Stimulated activated CD8-positive, alpha-beta memory T cell treated with anti-CD3 and anti-CD28 coated beads, Interleukin-12 subunit alpha, Interleukin-12 subunit beta, amount 100 ng/mL, for 4 hours (primary cell): ENCODE data around the gene H2BK1.

Source experiments
- DNase-seq: peaks from one replicate; pipeline ENCODE4 v3.0.0-alpha.2; 2020; ENCODE audit warnings: low read depth

Gene H2BK1

GRCh38 chr7:151245360-151246101 is 35.2 kb upstream of the H2BK1 start:
- peak; percentile 55 for DNase-seq

GRCh38 chr7:151244841-151245346 is 34.6 kb upstream of the H2BK1 start:
- no peak for DNase-seq

DNA sequence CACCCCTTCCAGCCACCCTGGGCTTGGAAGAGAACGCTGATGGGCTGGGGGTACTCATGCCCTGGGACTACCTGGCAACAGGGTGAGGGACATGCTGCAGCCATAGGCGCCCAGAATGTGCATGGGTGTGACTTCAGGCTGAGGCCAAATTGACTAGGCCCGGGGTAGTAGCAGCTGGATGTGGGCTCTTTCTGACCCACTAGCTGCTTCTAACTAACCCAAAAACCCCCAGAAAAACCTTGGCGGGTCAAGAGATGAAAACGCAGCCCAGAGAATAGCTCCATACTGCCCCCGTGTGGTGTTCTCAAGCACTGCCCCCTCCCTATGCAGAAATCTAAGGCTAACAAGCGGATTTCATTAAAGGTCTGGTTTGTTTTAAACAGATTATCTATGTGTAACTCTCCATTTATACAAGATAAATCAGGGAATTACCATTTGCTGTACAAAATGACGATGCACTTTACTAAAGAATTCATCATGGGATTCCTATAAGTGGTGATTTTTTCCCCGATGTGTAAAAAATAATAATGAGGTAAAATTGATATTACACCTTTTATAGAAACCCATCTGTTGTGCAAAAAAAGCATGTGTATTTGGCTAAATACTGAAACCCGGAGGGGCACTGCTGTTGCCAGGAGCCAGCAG is 34.0 kb upstream of the H2BK1 start:
- DNase-seq, result no peak

DNA sequence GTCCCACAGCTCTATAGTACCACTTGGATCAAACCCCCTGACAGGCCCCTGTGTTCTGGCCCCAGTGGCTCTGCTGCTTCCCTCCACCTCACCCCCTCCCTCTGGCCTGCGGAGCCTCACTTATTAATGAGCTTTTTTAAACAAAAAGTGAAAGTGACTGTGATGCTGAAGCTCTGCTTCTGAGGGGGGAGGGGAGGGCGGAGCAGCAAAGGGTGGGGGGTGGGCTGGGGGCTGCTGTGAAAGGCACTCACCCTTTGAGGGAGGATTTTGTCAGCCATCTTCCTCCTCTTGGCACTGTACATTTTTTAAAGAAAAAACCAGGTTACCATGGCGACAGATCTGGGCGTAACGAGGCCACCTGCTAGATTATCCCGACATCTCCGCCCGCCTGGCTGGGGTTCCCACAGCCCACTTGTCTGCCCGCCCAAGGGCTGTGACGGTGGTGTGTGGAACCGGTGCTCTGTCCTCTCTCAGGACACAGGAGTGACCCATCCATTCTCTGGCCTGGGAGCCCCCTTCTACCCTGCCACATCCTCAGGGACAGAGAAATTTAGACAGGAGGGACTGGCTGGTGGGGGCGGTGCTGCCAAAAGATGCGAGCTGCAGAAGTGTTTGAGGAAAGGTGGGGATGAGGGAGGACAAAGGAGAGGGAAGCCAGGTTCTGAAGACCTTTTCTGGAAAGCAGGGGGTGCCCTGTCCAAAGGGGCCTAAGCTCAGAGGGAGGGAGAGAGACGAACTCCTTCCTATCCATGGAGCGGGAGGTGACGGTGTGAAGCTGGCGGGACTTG is 33.3 kb upstream of the H2BK1 start:
- no peak for DNase-seq

GRCh38 chr7:151243045-151243349 is 32.7 kb upstream of the H2BK1 start:
- DNase-seq, result no peak

- no peak for DNase-seq
Measured at GRCh38 chr7:151242159-151243044, 32.1 kb upstream of the H2BK1 start.

- DNase-seq, result no peak
Measured at GRCh38 chr7:151241755-151242096, 31.4 kb upstream of the H2BK1 start.

- DNase-seq, result no peak
Measured at GRCh38 chr7:151240942-151241754, 30.9 kb upstream of the H2BK1 start.

DNA sequence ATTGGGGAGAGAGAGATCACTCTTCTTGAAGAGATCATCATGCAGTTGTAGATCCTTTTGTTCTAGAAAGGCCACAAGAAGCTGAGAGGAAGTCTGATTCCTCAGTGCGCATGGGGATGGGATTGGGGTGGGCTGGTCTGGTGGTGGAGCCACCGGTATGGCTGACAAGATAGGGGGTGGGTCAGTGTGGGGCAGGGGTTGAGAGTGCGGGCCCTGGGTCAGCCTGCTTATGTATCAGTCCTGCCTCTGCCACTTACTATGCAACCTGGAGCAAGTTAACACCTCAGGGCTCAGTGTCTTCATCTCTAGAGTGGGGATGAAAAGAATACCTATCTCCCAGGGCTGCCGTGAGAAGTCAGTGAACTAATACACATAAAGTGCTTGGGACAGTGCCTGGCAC is 30.2 kb upstream of the H2BK1 start:
- no peak for DNase-seq

DNA sequence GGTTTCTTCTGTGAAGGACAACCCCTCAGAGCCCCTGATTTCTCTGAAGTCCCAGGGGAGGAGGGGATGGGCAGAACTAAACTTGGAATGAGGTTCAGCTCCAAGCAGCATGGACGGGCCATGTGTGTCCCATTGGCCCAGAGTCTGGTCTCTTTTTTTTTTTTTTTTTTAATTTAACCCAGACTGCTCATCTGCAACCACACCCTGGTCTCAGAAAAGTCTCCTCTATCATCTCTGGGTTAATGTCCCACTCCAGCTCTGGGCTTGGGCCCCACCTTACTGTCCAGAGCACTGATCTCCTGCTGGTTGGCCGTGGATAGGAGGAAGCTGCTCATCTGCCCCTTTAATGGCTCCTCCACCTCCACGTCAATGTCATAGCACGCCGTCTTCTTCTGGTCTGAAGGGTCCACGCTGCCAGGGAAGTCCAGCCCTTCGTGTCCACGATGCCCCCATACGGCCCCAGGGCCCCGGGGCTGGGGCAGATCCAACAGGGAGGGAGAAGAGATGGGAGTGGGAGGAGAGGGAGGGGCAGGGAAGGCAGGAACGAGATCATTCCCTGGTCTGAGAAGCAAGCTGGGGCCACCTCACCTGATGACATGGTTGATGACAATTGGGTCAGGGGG is 29.7 kb upstream of the H2BK1 start:
- DNase-seq, result no peak

DNA sequence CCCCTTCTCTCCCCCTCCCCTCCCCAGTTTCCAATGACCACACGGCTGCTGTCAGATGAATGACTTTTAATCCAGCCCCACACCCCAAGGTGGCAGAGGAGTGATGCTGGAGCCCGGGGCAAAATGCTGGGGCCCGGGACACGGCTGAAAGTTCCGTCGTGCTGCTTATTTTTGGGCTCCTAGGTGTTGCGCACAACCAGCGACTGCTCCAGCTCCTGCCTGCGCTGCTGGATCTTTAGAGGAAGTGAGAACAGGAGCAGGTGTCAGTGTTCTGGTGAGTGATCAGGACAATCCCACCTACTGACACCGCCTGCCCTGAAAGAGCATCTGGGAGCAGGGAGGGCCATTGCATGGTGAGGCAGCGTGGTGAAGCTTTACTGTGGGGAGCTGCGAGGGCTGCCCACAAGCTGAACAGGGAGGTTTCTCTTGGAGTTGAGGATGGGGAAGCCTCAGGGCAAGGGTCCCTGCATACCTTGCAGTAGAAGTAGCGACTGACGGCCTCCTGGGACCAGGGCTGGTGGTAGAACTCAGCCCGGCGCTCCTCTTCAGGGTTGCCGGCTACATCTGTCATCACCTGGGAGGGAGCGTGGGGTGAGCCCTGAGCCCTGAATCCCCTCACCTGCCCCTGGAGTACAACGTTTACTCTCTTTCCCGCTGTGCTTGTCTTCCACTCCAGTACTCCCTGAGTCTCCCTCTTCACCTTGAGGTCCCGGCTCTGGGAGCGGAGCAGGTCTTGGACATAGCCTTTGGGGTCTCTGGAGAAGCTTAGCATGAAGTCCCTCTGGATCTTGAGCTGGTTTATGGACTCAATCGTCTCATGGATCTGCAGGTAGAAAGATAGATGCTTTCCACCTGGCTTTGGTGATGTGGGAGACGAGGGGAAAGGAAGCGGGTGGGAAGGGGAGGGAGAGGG is 28.9 kb upstream of the H2BK1 start:
- no peak for DNase-seq

DNA sequence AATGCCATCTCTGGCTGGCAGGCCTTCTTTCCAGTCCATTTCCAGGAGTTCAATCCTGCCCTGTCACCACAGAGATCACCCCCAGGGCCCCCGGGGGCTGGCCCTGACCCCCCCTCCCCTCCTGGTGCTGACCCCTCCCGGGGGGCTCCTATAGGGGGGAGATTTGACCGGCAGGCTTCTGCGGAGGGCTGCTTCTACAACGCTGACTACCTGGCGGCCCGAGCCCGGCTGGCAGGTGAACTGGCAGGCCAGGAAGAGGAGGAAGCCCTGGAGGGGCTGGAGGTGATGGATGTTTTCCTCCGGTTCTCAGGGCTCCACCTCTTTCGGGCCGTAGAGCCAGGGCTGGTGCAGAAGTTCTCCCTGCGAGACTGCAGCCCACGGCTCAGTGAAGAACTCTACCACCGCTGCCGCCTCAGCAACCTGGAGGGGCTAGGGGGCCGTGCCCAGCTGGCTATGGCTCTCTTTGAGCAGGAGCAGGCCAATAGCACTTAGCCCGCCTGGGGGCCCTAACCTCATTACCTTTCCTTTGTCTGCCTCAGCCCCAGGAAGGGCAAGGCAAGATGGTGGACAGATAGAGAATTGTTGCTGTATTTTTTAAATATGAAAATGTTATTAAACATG is 28.0 kb upstream of the H2BK1 start:
- no peak for DNase-seq

GRCh38 chr7:151237244-151238189 is 27.2 kb upstream of the H2BK1 start:
- no peak for DNase-seq

GRCh38 chr7:151236406-151236805 is 26.1 kb upstream of the H2BK1 start:
- DNase-seq, result no peak

DNA sequence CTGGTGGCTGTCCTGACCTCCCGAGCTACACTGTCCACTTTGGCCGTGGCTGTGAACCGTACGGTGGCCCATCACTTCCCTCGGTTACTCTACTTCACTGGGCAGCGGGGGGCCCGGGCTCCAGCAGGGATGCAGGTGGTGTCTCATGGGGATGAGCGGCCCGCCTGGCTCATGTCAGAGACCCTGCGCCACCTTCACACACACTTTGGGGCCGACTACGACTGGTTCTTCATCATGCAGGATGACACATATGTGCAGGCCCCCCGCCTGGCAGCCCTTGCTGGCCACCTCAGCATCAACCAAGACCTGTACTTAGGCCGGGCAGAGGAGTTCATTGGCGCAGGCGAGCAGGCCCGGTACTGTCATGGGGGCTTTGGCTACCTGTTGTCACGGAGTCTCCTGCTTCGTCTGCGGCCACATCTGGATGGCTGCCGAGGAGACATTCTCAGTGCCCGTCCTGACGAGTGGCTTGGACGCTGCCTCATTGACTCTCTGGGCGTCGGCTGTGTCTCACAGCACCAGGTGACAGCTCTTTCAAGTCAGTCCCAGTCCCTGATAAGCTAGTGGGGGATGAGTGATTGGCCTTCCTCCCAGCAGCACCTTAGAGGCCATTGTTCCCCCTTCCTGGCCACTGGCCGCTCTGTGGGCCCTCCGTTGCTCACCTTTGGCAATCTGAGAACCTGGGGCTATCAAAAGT is 25.0 kb upstream of the H2BK1 start:
- no peak for DNase-seq

- no peak for DNase-seq
Measured at GRCh38 chr7:151233804-151234203, 23.5 kb upstream of the H2BK1 start.

GRCh38 chr7:151232917-151233701 is 22.8 kb upstream of the H2BK1 start:
- DNase-seq, result peak; percentile 62
